H9 (cell line): ENCODE results near the gene MITF. TPM values are rescaled to one million over a fixed set of nuclear protein-coding genes. Genes with fewer than 3 reads are reported as not detected.

Experiments
- DNase-seq: peaks from one replicate; pipeline ENCODE4 v3.0.0-alpha.2; 2017
- H2AFZ ChIP-seq: one replicate; pipeline ENCODE4 v1.6.1; 2013; ENCODE audit warnings: mild to moderate bottlenecking, low read length, control low read depth, moderate library complexity
- H2AK5ac ChIP-seq: 2 replicates; pipeline ENCODE4 v1.6.1; 2013; ENCODE audit warnings: low read length, control low read depth, mixed read lengths; ENCODE audit not compliant: insufficient read length
- H2BK120ac ChIP-seq: one replicate; pipeline ENCODE4 v1.6.1; 2013; ENCODE audit warnings: low read depth, mild to moderate bottlenecking, low read length, control low read depth, inconsistent platforms; ENCODE audit not compliant: poor library complexity, severe bottlenecking
- H2BK12ac ChIP-seq: 2 replicates; pipeline ENCODE4 v1.6.1; 2013; ENCODE audit warnings: low read length, control low read depth, mixed read lengths, low read depth; ENCODE audit not compliant: insufficient read length
- H2BK15ac ChIP-seq: 2 replicates; pipeline ENCODE4 v1.6.1; 2013; ENCODE audit warnings: low read depth, low read length, control low read depth
- H2BK20ac ChIP-seq: one replicate; pipeline ENCODE4 v1.6.1; 2013; ENCODE audit warnings: low read depth, mild to moderate bottlenecking, low read length, control low read depth, inconsistent platforms; ENCODE audit not compliant: poor library complexity, severe bottlenecking
- H2BK5ac ChIP-seq: 2 replicates; pipeline ENCODE4 v1.6.1; 2013; ENCODE audit warnings: low read length, control low read depth, mixed read lengths; ENCODE audit not compliant: insufficient read length
- H3K14ac ChIP-seq: 2 replicates; pipeline ENCODE4 v1.6.1; 2013; ENCODE audit warnings: low read length, control low read depth; ENCODE audit not compliant: insufficient read depth
- H3K18ac ChIP-seq: 2 replicates; pipeline ENCODE4 v1.6.1; 2013; ENCODE audit warnings: low read depth, mild to moderate bottlenecking, mixed read lengths, low read length, control low read depth; ENCODE audit not compliant: insufficient read length
- H3K23ac ChIP-seq: 2 replicates; pipeline ENCODE4 v1.6.1; 2013; ENCODE audit warnings: low read length, control low read depth, mixed read lengths, low read depth; ENCODE audit not compliant: insufficient read length
- H3K23me2 ChIP-seq: 2 replicates; pipeline ENCODE4 v1.6.1; 2013; ENCODE audit warnings: low read depth, mild to moderate bottlenecking, mixed read lengths, low read length, control low read depth; ENCODE audit not compliant: insufficient read length, poor library complexity, severe bottlenecking
- H3K27ac ChIP-seq: 2 replicates; pipeline ENCODE4 v1.5.1; 2013; ENCODE audit warnings: low read length, control low read depth, mixed read lengths, low read depth; ENCODE audit not compliant: insufficient read length
- H3K27me3 ChIP-seq: 2 replicates; pipeline ENCODE4 v1.6.1; 2013; ENCODE audit warnings: low read length, control low read depth, inconsistent platforms; ENCODE audit not compliant: insufficient read depth
- H3K4ac ChIP-seq: 2 replicates; pipeline ENCODE4 v1.6.1; 2013; ENCODE audit warnings: low read depth, mild to moderate bottlenecking, control low read depth, inconsistent platforms, low read length, moderate library complexity
- H3K4me1 ChIP-seq: 2 replicates; pipeline ENCODE4 v1.6.1; 2013; ENCODE audit warnings: low read length, control low read depth, inconsistent platforms; ENCODE audit not compliant: insufficient read depth
- H3K4me2 ChIP-seq: 2 replicates; pipeline ENCODE4 v1.6.1; 2013; ENCODE audit warnings: low read length, control low read depth, mixed read lengths; ENCODE audit not compliant: insufficient read length, insufficient read depth
- H3K56ac ChIP-seq: 2 replicates; pipeline ENCODE4 v1.6.1; 2013; ENCODE audit warnings: low read depth, mild to moderate bottlenecking, mixed read lengths, low read length, control low read depth; ENCODE audit not compliant: insufficient read length
- H3K79me1 ChIP-seq: 2 replicates; pipeline ENCODE4 v1.6.1; 2013; ENCODE audit warnings: low read depth, mild to moderate bottlenecking, moderate library complexity, low read length, control low read depth, inconsistent platforms; ENCODE audit not compliant: insufficient read depth, poor library complexity, severe bottlenecking
- H3K79me2 ChIP-seq: 2 replicates; pipeline ENCODE4 v1.6.1; 2013; ENCODE audit warnings: low read length, control low read depth, inconsistent platforms; ENCODE audit not compliant: insufficient read depth
- H3K9ac ChIP-seq: 2 replicates; pipeline ENCODE4 v1.6.1; 2013; ENCODE audit warnings: low read length, control low read depth, mixed read lengths; ENCODE audit not compliant: insufficient read length; ENCODE audit errors: extremely low read depth
- H3K9me3 ChIP-seq: one replicate; pipeline ENCODE4 v1.6.1; 2013; ENCODE audit warnings: low read depth, low read length, inconsistent platforms; ENCODE audit not compliant: control insufficient read depth
- H3T11ph ChIP-seq: one replicate; pipeline ENCODE4 v1.6.1; 2013; ENCODE audit warnings: mild to moderate bottlenecking, low read length, control low read depth, inconsistent platforms
- H4K20me1 ChIP-seq: one replicate; pipeline ENCODE4 v1.6.1; 2013; ENCODE audit not compliant: control insufficient read depth, insufficient read length, insufficient read depth
- H4K5ac ChIP-seq: 2 replicates; pipeline ENCODE4 v1.6.1; 2013; ENCODE audit warnings: low read depth, mild to moderate bottlenecking, mixed read lengths, low read length, control low read depth; ENCODE audit not compliant: insufficient read length
- H4K8ac ChIP-seq: replicated peaks from 2 replicates; pipeline ENCODE4 v1.6.1; 2013; ENCODE audit warnings: low read length, control low read depth, mixed read lengths, low read depth; ENCODE audit not compliant: insufficient read length
- H4K91ac ChIP-seq: 2 replicates; pipeline ENCODE4 v1.6.1; 2013; ENCODE audit warnings: low read depth, mild to moderate bottlenecking, moderate library complexity, mixed read lengths, low read length, control low read depth; ENCODE audit not compliant: insufficient read length
- H3K27ac Mint-ChIP-seq, 3 experiments: 2 replicates in 2 of 3; 3 replicates in 1 of 3; pipeline ENCODE4 v1.8.0; 2020 to 2021; ENCODE audit warnings: mixed read lengths in 3 of 3, mild to moderate bottlenecking in 1 of 3, moderate library complexity in 1 of 3
- H3K27me3 Mint-ChIP-seq: 2 replicates; pipeline ENCODE4 v1.8.0; 2021; ENCODE audit warnings: low read depth, mild to moderate bottlenecking, moderate library complexity, mixed read lengths
- H3K36me3 Mint-ChIP-seq, 3 experiments: 2 replicates in 2 of 3; 3 replicates in 1 of 3; pipeline ENCODE4 v1.8.0; 2020 to 2021; ENCODE audit warnings: low read depth in 3 of 3, mixed read lengths in 3 of 3; ENCODE audit not compliant: insufficient read depth in 1 of 3
- H3K4me1 Mint-ChIP-seq, 2 experiments: 2 replicates each; pipeline ENCODE4 v1.8.0; 2020; ENCODE audit warnings: mixed read lengths in 2 of 2
- H3K4me3 Mint-ChIP-seq, 2 experiments: 2 replicates in 1 of 2; 3 replicates in 1 of 2; pipeline ENCODE4 v1.8.0; 2020 to 2021; ENCODE audit warnings: mild to moderate bottlenecking in 2 of 2, mixed read lengths in 2 of 2, moderate library complexity in 1 of 2
- H3K9me3 Mint-ChIP-seq, 2 experiments: 2 replicates in 1 of 2; 3 replicates in 1 of 2; pipeline ENCODE4 v1.8.0; 2020; ENCODE audit warnings: mild to moderate bottlenecking in 2 of 2, mixed read lengths in 2 of 2, moderate library complexity in 1 of 2
- CTCF ChIP-seq: fragments of 200-600 bp; sonication (generic); conservative IDR thresholded peaks from 3 replicates; pipeline ENCODE4 v1.8.0; 2021; ENCODE audit warnings: antibody characterized with exemption, mild to moderate bottlenecking
- WGBS: extraction: QIAGEN DNeasy Blood & Tissue Kit; methylation state at CpG from one replicate; pipeline ENCODE4 v1.1.7; 2013; ENCODE audit warnings: missing lambda C conversion rate, low lambda C conversion rate, mixed read lengths; ENCODE audit not compliant: insufficient read length; ENCODE audit errors: extremely low coverage; 5-methylcytosine and 5-hydroxymethylcytosine counted together
- total RNA-seq: library from RNA; stranded (reverse); gene quantifications from 2 replicates; pipeline ENCODE4 v1.2.1, GENCODE V29; 2021

Gene MITF
- total RNA-seq, 1 experiment from 2014 or later = 0.81 TPM

DNA sequence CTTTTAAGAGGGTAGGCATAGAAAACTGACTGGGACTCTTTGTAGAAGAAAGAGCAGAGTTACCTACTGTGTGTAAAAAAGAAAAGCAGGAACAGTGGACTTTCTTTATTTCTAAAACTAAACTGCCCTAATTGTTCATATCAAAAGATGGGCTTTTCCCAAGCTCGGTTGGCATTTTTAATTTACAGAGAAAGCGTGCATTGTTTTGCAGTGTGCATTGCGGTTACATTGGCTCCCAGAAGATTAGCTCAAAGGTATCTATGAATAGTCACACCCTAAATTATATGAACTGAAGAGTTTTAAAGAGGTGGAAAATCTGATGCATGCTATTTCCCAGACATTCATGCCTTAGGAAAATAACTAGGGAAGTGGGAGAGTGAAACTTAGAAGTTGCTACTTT is 36.5 kb downstream of the MITF start:
- H2BK15ac ChIP-seq = no peak overlapping the region
- Mint-ChIP-seq H3K36me3 (no peaks in the 10 kb centered on the region), H3K9me3 (no peaks in the 10 kb centered on the region), H3K27ac (no peak overlapping the region), H3K27me3 (no peaks in the 10 kb centered on the region), H3K4me3 (no peak overlapping the region), H3K4me1 (peaks cover 0 to under 1% of the 10 kb centered on the region in 2 experiments; a peak in 1 of 4 replicates)
- H3K9me3 ChIP-seq = no peaks in the 10 kb centered on the region
- no peak overlapping the region for H3K56ac ChIP-seq
- no peak for DNase-seq
- H3K27ac ChIP-seq = no peak overlapping the region
- no peak overlapping the region for H2BK5ac ChIP-seq
- no peak overlapping the region for H3K4me2 ChIP-seq
- no peaks in the 10 kb centered on the region for H3K23me2 ChIP-seq
- no peaks in the 10 kb centered on the region for H3K79me1 ChIP-seq
- no peak overlapping the region for H3K4ac ChIP-seq
- H3T11ph ChIP-seq = no peak overlapping the region
- no peak overlapping the region for H3K14ac ChIP-seq
- no peak overlapping the region for H3K9ac ChIP-seq
- no peak overlapping the region for H4K8ac ChIP-seq
- H2BK20ac ChIP-seq = no peak overlapping the region
- H3K4me1 ChIP-seq = no peaks in the 10 kb centered on the region
- H3K18ac ChIP-seq = no peak overlapping the region
- no CpG with 5 or more reads among the region's 3 CpGs for WGBS
- no peak overlapping the region for H4K91ac ChIP-seq
- no peak for TF ChIP-seq CTCF
- H2BK12ac ChIP-seq = no peak overlapping the region
- H4K20me1 ChIP-seq = no peaks in the 10 kb centered on the region
- H2AK5ac ChIP-seq = no peak overlapping the region
- H3K79me2 ChIP-seq = no peaks in the 10 kb centered on the region
- no peak overlapping the region for H2AFZ ChIP-seq
- no peak overlapping the region for H4K5ac ChIP-seq
- no peak overlapping the region for H2BK120ac ChIP-seq
- H3K27me3 ChIP-seq = no peaks in the 10 kb centered on the region
- H3K23ac ChIP-seq = no peak overlapping the region
